Measurements from ENCODE around the gene GIPC3. TPM values are rescaled to one million over a fixed set of nuclear protein-coding genes. Genes with fewer than 3 reads are reported as not detected.

Gene GIPC3
- total and polyA plus RNA-seq, 2 of the 8 experiments (the other 6 are each of a cell fraction or from before 2014, with no cell fraction given): 1.0 to 1.2 TPM

DNA sequence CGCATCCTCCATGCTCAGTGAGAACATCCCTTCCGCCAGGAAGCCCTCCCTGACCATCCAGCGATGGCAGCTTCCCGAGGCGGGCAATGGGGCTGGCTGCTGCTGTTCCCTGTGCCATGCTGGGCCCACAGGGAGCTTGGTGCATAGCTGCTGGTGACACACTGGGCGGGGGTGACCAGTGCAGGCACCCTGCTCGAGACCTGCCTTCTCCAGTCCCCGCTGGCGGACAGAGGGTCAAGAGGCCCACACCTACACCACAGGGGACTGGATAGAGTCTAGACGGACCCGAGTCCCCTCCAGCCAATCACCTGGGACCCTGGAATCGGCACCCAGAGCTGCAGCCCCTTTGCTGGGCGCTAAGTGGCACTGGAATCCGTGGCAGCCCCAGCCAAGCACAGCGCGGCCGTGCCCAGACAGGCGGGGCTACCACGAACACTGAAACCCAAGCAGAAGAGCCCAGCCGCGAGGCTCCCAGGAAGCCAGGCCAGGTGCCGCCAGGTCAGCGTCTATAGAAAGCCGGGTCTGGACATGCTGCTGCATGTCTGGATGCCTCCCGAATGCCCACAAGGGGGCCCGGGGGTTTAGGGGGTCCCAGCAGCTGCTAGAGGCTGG, 30.4 kb downstream of the GIPC3 start (continued):
- TF ChIP-seq, protein P1, sequence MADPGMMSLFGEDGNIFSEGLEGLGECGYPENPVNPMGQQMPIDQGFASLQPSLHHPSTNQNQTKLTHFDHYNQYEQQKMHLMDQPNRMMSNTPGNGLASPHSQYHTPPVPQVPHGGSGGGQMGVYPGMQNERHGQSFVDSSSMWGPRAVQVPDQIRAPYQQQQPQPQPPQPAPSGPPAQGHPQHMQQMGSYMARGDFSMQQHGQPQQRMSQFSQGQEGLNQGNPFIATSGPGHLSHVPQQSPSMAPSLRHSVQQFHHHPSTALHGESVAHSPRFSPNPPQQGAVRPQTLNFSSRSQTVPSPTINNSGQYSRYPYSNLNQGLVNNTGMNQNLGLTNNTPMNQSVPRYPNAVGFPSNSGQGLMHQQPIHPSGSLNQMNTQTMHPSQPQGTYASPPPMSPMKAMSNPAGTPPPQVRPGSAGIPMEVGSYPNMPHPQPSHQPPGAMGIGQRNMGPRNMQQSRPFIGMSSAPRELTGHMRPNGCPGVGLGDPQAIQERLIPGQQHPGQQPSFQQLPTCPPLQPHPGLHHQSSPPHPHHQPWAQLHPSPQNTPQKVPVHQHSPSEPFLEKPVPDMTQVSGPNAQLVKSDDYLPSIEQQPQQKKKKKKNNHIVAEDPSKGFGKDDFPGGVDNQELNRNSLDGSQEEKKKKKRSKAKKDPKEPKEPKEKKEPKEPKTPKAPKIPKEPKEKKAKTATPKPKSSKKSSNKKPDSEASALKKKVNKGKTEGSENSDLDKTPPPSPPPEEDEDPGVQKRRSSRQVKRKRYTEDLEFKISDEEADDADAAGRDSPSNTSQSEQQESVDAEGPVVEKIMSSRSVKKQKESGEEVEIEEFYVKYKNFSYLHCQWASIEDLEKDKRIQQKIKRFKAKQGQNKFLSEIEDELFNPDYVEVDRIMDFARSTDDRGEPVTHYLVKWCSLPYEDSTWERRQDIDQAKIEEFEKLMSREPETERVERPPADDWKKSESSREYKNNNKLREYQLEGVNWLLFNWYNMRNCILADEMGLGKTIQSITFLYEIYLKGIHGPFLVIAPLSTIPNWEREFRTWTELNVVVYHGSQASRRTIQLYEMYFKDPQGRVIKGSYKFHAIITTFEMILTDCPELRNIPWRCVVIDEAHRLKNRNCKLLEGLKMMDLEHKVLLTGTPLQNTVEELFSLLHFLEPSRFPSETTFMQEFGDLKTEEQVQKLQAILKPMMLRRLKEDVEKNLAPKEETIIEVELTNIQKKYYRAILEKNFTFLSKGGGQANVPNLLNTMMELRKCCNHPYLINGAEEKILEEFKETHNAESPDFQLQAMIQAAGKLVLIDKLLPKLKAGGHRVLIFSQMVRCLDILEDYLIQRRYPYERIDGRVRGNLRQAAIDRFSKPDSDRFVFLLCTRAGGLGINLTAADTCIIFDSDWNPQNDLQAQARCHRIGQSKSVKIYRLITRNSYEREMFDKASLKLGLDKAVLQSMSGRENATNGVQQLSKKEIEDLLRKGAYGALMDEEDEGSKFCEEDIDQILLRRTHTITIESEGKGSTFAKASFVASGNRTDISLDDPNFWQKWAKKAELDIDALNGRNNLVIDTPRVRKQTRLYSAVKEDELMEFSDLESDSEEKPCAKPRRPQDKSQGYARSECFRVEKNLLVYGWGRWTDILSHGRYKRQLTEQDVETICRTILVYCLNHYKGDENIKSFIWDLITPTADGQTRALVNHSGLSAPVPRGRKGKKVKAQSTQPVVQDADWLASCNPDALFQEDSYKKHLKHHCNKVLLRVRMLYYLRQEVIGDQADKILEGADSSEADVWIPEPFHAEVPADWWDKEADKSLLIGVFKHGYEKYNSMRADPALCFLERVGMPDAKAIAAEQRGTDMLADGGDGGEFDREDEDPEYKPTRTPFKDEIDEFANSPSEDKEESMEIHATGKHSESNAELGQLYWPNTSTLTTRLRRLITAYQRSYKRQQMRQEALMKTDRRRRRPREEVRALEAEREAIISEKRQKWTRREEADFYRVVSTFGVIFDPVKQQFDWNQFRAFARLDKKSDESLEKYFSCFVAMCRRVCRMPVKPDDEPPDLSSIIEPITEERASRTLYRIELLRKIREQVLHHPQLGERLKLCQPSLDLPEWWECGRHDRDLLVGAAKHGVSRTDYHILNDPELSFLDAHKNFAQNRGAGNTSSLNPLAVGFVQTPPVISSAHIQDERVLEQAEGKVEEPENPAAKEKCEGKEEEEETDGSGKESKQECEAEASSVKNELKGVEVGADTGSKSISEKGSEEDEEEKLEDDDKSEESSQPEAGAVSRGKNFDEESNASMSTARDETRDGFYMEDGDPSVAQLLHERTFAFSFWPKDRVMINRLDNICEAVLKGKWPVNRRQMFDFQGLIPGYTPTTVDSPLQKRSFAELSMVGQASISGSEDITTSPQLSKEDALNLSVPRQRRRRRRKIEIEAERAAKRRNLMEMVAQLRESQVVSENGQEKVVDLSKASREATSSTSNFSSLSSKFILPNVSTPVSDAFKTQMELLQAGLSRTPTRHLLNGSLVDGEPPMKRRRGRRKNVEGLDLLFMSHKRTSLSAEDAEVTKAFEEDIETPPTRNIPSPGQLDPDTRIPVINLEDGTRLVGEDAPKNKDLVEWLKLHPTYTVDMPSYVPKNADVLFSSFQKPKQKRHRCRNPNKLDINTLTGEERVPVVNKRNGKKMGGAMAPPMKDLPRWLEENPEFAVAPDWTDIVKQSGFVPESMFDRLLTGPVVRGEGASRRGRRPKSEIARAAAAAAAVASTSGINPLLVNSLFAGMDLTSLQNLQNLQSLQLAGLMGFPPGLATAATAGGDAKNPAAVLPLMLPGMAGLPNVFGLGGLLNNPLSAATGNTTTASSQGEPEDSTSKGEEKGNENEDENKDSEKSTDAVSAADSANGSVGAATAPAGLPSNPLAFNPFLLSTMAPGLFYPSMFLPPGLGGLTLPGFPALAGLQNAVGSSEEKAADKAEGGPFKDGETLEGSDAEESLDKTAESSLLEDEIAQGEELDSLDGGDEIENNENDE (IDR thresholded peaks at IDR 0.05; ENCODE audit: insufficient replicate concordance, low read length): no peak
- TF ChIP-seq JUND (IDR thresholded peaks at IDR 0.05; ENCODE audit: low read length) (no peak), CBX8 (IDR thresholded peaks at IDR 0.05; ENCODE audit: borderline replicate concordance, low read depth, low read length) (no peak), GABPA (IDR thresholded peaks at IDR 0.05; ENCODE audit: borderline replicate concordance, insufficient read depth, low read length) (no peak), CREB1 (IDR thresholded peaks at IDR 0.05) (no peak), SP2 (IDR thresholded peaks at IDR 0.05; ENCODE audit: low read length) (no peak), NRF1 (IDR thresholded peaks at IDR 0.05; ENCODE audit: low read depth, low read length) (no peak), KDM4A (IDR thresholded peaks at IDR 0.05; ENCODE audit: low read depth, low read length, severe bottlenecking) (no peak), RAD21 (IDR thresholded peaks at IDR 0.05 in 1 of 2, conservative IDR thresholded peaks at IDR 0.05 in 1 of 2; ENCODE audit: low read depth in 2 of 2, low read length in 2 of 2) (no peak), ASH2L (IDR thresholded peaks at IDR 0.05; ENCODE audit: low read length) (no peak), RFX5 (IDR thresholded peaks at IDR 0.05; ENCODE audit: borderline replicate concordance, low read depth, low read length) (no peak)
